Measurements from ENCODE around the gene PPP4R4. TPM values are rescaled to one million over a fixed set of nuclear protein-coding genes. Genes with fewer than 3 reads are reported as not detected.
"Not testable (repeated sequence)": the region's sequence is repeated elsewhere in the genome, so short reads cannot be mapped to it uniquely, and the experiment has no call there.

PPP4R4 gene
- total RNA-seq, 2 experiments from 2014 or later = 1.4 to 1.8 TPM

- POLR2A ChIA-PET = interaction anchor here (0.7 kb wide), 1 partner anchor 16 kb away, joined by 3 read pairs; no protein-coding TSS in a partner anchor
These were observed 644 bp upstream of the PPP4R4 start for GRCh38 chr14:94173471-94173884.

GRCh38 chr14:94174604-94175010, 485 bp downstream of the PPP4R4 start:
- ChIA-PET POLR2A (interaction anchor here (0.6 to 1.1 kb wide), 2 partner anchors 38 to 96 kb away, joined by 3 read pairs; no protein-coding TSS in a partner anchor), CTCF (interaction anchor here (1.0 to 1.1 kb wide), 4 partner anchors 17 to 235 kb away, joined by 3 to 4 read pairs (median 4); no protein-coding TSS in a partner anchor)

More at GRCh38 chr14:94173471-94173884, 644 bp upstream of the PPP4R4 start:
- CTCF ChIA-PET = interaction anchor here (1.1 kb wide), 1 partner anchor 41 kb away, joined by 4 read pairs; no protein-coding TSS in a partner anchor

GRCh38 chr14:94175011-94175745, 1.1 kb downstream of the PPP4R4 start:
- CTCF ChIA-PET = interaction anchor here (1.0 to 1.1 kb wide), 3 partner anchors 18 to 235 kb away, joined by 3 to 4 read pairs (median 4); no protein-coding TSS in a partner anchor
- POLR2A ChIA-PET = interaction anchor here (0.6 to 1.1 kb wide), 4 partner anchors 17 to 97 kb away, joined by 3 to 4 read pairs (median 3); no protein-coding TSS in a partner anchor

DNA sequence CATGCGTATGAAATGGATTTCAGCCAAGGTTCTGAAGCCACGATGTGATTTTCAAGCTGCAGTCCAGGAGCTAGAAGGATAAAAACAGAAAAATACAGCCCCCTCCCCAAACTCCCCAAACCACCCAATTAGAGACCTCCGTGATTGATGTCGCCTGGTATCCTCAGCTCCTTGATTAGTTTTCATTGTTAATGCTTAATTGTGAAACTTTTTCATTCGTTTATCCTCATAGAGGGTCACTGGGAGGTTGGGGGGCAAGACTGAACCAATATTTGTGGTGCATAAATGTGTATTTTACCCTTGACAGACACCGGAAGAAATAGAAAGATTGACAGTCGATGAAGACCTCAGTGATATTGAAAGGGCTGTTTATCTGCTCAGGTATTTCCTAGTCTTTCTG, 1.6 kb downstream of the PPP4R4 start:
- POLR2A ChIA-PET = interaction anchor here (1.1 kb wide), 1 partner anchor 39 kb away, joined by 3 read pairs; no protein-coding TSS in a partner anchor
- CTCF ChIA-PET = interaction anchor here (1.1 kb wide), 1 partner anchor 236 kb away, joined by 3 read pairs; no protein-coding TSS in a partner anchor

DNA sequence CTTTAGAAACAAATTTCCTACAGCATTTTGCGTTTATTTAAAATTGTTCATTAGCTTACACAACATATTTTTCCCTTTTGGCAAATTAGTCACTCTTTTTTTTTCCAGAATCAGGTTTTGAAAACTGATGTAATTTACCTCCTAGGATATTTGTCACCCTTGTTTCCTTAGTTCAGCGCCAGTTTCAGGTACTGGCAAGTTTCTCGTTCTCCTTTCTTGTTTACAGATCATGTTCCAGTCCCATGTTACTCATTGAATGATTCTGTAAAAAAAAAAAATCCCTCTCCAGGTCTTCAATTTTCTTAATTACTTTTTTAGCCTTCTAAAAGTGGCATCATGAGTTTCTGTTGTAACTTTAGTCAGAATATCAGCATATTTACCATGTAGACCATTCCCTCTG, 2.7 kb downstream of the PPP4R4 start:
- CTCF ChIA-PET = no interaction called here
- POLR2A ChIA-PET = no interaction called here

DNA sequence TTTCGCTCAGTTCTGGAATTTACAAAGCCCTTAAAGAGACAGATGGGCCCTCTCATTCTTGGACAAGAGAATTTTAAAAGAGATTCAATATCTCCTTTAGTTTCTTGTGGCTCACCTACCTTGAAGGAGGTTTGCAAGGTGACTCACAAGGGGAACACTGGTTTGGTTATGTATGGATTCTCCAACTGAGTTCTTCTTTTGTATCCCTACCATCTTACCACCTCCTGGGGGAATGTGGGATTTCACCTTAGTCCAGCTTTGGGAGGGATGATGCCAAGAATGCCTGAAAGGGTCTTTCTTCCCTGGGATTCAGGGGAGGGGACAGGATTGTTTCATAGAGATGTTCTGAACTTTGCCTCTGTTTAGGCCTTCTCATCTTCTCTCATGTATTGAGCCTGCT, 3.7 kb downstream of the PPP4R4 start:
- ChIA-PET CTCF (no interaction called here), POLR2A (no interaction called here)

DNA sequence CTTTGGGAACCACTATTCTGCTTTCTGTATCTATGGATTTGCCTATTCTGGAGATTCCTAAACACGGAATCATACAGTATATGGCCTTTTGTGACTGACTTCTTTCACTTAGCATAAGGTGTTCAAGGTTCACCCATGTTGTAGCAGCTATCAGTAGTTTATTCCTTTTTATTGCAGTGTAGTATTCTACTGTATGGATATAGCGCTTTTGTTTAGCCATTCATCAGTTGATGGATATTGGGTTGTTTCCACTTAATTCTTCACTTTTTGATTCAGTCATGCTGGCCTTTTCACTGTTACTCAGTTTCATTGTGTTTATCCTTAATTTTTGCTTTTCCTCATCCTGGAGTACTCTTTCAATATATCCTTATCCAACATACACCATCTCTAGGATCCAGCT, 5.1 kb downstream of the PPP4R4 start:
- ChIA-PET POLR2A (no interaction called here), CTCF (interaction anchor here (1.5 to 2.6 kb wide), 3 partner anchors 43 to 147 kb away, joined by 3 to 13 read pairs (median 8); partner anchors contain the start of genes DDX24 and IFI27L1)

- ChIA-PET CTCF (interaction anchor here (0.6 to 2.6 kb wide), 19 partner anchors 10 to 1593 kb away, joined by 3 to 13 read pairs (median 3); partner anchors contain the start of genes DDX24 and IFI27L1), POLR2A (interaction anchor here (1.4 kb wide), 1 partner anchor 144 kb away, joined by 8 read pairs; no protein-coding TSS in a partner anchor)
These were observed 6.6 kb downstream of the PPP4R4 start for GRCh38 chr14:94180655-94181271.

GRCh38 chr14:94181835-94182234, 7.7 kb downstream of the PPP4R4 start:
- ChIA-PET POLR2A (no interaction called here), CTCF (interaction anchor here (0.7 to 1.5 kb wide), 5 partner anchors 9 to 242 kb away, joined by 3 to 5 read pairs (median 3); no protein-coding TSS in a partner anchor)

GRCh38 chr14:94192536-94192935, 18.4 kb downstream of the PPP4R4 start:
- POLR2A ChIA-PET = no interaction called here
- CTCF ChIA-PET = no interaction called here

DNA sequence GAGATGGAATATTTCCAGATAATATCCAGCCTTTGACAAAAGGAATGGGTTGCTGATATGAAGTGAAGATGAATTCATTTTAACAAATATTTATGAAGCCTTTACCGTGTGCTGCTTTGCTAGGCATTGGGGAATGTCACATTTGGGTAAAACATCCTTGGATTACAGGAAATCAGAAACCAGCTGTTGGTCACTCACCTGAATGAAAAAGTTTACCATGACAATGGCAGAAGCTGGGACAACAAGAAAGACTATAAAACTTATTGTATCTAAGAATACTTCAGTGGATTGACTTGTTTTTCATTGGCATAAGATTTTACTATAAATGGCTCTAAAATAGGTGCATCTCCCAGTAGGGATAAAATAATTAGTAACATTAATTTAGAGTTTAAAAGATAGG, 19.7 kb downstream of the PPP4R4 start:
- ChIA-PET POLR2A (no interaction called here), CTCF (no interaction called here)

- ChIA-PET CTCF (interaction anchor here (0.6 kb wide), 1 partner anchor 338 kb away, joined by 3 read pairs; no protein-coding TSS in a partner anchor), POLR2A (no interaction called here)
These were observed 21.9 kb downstream of the PPP4R4 start for GRCh38 chr14:94196057-94196456.

GRCh38 chr14:94203473-94204210, 29.5 kb downstream of the PPP4R4 start:
- ChIA-PET CTCF (no interaction called here), POLR2A (no interaction called here)

DNA sequence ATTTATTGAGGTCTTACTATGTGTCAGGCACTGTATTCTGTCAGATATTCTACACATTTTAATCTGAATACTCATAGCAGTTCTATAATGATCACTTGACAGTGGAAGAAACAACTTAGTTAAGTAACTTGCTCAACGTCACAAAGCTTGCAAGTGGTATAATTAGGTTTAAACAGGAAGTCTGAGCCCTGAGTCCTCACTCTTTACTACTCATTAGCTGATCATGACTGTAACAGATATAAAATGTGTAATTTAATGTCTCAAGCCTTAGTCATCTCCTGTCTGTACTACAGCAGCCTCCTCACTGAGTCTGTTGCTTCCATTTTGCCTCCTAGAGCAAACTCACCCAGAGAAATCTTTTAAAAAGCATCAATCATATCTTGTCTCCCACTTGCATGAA, 38.9 kb downstream of the PPP4R4 start:
- ChIA-PET POLR2A (no interaction called here), CTCF (no interaction called here)

- ChIA-PET POLR2A (no interaction called here), CTCF (no interaction called here)
These were observed 39.6 kb downstream of the PPP4R4 start for GRCh38 chr14:94213741-94214140.

DNA sequence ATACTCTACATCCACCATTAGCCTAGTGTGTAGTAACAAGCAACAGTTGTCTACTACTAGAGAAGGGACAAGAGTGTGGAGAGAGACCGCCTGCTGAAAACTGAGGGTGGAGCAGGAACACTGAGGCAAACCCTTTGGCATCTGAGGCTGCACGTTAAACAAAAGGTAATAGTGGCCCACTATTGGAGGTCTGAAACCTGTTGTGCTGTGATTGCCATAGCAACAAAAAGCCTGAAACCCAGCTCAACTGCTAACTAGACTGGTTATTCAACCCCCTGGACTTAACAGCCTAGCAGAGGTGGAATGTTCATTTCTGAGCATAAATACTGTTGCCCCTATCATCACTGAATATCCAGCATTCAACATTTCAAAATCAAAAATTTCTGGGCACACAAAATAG, 43.0 kb downstream of the PPP4R4 start:
- POLR2A ChIA-PET = no interaction called here
- CTCF ChIA-PET = no interaction called here

DNA sequence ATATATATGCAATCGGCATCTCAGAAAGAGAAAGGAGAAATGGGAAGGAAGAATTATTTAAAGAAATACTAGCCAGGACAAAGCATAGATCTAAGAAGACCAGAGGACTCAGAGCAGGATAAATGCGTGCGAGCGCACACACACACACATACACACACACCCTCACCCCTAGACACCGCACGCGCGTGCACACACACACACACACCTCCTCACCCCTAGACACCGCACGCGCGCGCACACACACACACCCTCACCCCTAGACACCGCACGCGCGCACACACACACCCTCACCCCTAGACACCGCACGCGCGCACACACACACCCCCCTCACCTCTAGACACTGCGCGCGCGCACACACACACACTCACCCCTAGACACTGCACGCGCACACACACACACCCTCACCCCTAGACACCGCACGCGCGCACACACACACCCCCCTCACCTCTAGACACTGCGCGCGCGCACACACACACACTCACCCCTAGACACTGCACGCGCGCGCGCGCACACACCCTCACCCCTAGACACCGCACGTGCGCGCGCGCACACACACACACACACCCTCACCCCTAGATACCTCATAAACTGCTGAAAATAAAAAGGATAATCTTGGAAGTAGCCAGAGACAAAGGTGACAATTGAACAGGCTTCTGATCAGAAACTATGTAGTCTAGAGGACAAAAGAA, 44.2 kb downstream of the PPP4R4 start:
- CTCF ChIA-PET = interaction anchor here (0.7 kb wide), 1 partner anchor 285 kb away, joined by 4 read pairs; no protein-coding TSS in a partner anchor
- POLR2A ChIA-PET = not testable (repeated sequence)

GRCh38 chr14:94224040-94224439, 49.9 kb downstream of the PPP4R4 start:
- POLR2A ChIA-PET = no interaction called here
- CTCF ChIA-PET = no interaction called here
